Measurements from ENCODE around the gene ZNF155. TPM values are rescaled to one million over a fixed set of nuclear protein-coding genes. Genes with fewer than 3 reads are reported as not detected.

ZNF155 gene
- total RNA-seq, 1 donor from 2014 or later, result not detected

GRCh38 chr19:43960411-43960810 lies 23.6 kb upstream of the ZNF155 start:
- intact Hi-C loops (cut with DNase I), result no loop called here
- peaks cover 92 to 100% of the 10 kb centered on the region in 2 donors for H3K9me3 ChIP-seq
- H3K4me1 ChIP-seq, result no peaks in the 10 kb centered on the region
- no peak overlapping the region for H3K4me3 ChIP-seq
- no peak for DNase-seq (ENCODE audit: low spot score in 2 of 2)
- H3K27ac ChIP-seq, result no peak overlapping the region
- no peaks in the 10 kb centered on the region for H3K27me3 ChIP-seq
- no peak for TF ChIP-seq CTCF (IDR thresholded peaks at IDR 0.05)
- peaks cover 25 to 44% of the 10 kb centered on the region in 2 donors for H3K36me3 ChIP-seq

- no peak for DNase-seq (ENCODE audit: low spot score in 2 of 2)
- Histone ChIP-seq H3K4me1 (no peaks in the 10 kb centered on the region), H3K9me3 (peaks cover 94 to 100% of the 10 kb centered on the region in 2 donors), H3K36me3 (peaks cover 70 to 87% of the 10 kb centered on the region in 2 donors), H3K27ac (no peak overlapping the region), H3K4me3 (peak overlapping the region in 1 of 2 donors; percentile 28), H3K27me3 (no peaks in the 10 kb centered on the region)
- TF ChIP-seq CTCF (IDR thresholded peaks at IDR 0.05), result no peak
- intact Hi-C loops (cut with DNase I), result no loop called here
Measured at GRCh38 chr19:43966079-43966694, 17.8 kb upstream of the ZNF155 start.

- Histone ChIP-seq H3K27me3 (no peaks in the 10 kb centered on the region), H3K27ac (no peak overlapping the region), H3K4me3 (no peak overlapping the region), H3K4me1 (no peaks in the 10 kb centered on the region), H3K36me3 (no peaks in the 10 kb centered on the region), H3K9me3 (peaks cover 59 to 100% of the 10 kb centered on the region in 2 donors)
- TF ChIP-seq CTCF (IDR thresholded peaks at IDR 0.05), result no peak
- intact Hi-C loops (cut with DNase I), result no loop called here
- DNase-seq (ENCODE audit: low spot score in 2 of 2), result no peak
Measured at GRCh38 chr19:43976732-43977131, 7.3 kb upstream of the ZNF155 start.

GRCh38 chr19:43983544-43983911 lies 460 bp upstream of the ZNF155 start:
- H3K9me3 ChIP-seq, result peaks cover 19 to 54% of the 10 kb centered on the region in 2 donors
- intact Hi-C loops (cut with DNase I), result loop anchor here (5.0 to 10.0 kb wide), 3 partner anchors 46 to 321 kb away; partner anchors contain the start of genes ZNF225, ZNF235 and ZNF45
- no peak for DNase-seq (ENCODE audit: low spot score in 2 of 2)
- H3K36me3 ChIP-seq, result peaks cover 3 to 5% of the 10 kb centered on the region in 2 donors
- peak overlapping the region; percentile 74 for H3K4me3 ChIP-seq
- H3K27ac ChIP-seq, result peak overlapping the region in 1 of 2 donors; percentile 81
- peaks cover 0 to 4% of the 10 kb centered on the region in 2 donors for H3K4me1 ChIP-seq
- TF ChIP-seq CTCF (IDR thresholded peaks at IDR 0.05), result no peak
- no peaks in the 10 kb centered on the region for H3K27me3 ChIP-seq

- no peaks in the 10 kb centered on the region for H3K27me3 ChIP-seq
- H3K27ac ChIP-seq, result peak overlapping the region in 1 of 2 donors; percentile 81
- H3K36me3 ChIP-seq, result peaks cover 12 to 16% of the 10 kb centered on the region in 2 donors
- peaks cover 0 to 4% of the 10 kb centered on the region in 2 donors for H3K4me1 ChIP-seq
- DNase-seq (ENCODE audit: low spot score in 2 of 2), result no peak
- intact Hi-C loops (cut with DNase I), result loop anchor here (1.0 to 10.0 kb wide), 5 partner anchors 18 to 320 kb away; partner anchors contain the start of genes ZNF225, ZNF230, ZNF235 and ZNF45
- peak overlapping the region; percentile 74 for H3K4me3 ChIP-seq
- no peak for TF ChIP-seq CTCF (IDR thresholded peaks at IDR 0.05)
- H3K9me3 ChIP-seq, result peaks cover 14 to 44% of the 10 kb centered on the region in 2 donors
Measured at GRCh38 chr19:43984687-43985000, 656 bp downstream of the ZNF155 start.
